ENCODE results near the gene ENTHD1. TPM values are rescaled to one million over a fixed set of nuclear protein-coding genes. Genes with fewer than 3 reads are reported as not detected.

The ENTHD1 gene
- total RNA-seq, 3 donors from 2014 or later: not detected

GRCh38 chr22:39703091-39703490, 190.5 kb downstream of the ENTHD1 start:
- no peaks in the 10 kb centered on the region for H3K36me3 ChIP-seq (ENCODE audit: low read depth)
- ATAC-seq (no peak), DNase-seq (no peak)
- no peaks in the 10 kb centered on the region for H3K4me1 ChIP-seq (ENCODE audit: low read depth)
- H3K9me3 ChIP-seq: no peaks in the 10 kb centered on the region
- intact Hi-C loops (cut with DNase I, micrococcal nuclease): no loop called here
- TF ChIP-seq CTCF (IDR thresholded peaks at IDR 0.05): no peak
- no peak overlapping the region for H3K4me3 ChIP-seq

- no peak overlapping the region for H3K4me3 ChIP-seq
- H3K9me3 ChIP-seq: no peaks in the 10 kb centered on the region
- no peaks in the 10 kb centered on the region for H3K4me1 ChIP-seq (ENCODE audit: low read depth)
- DNase-seq (no peak), ATAC-seq (no peak)
- intact Hi-C loops (cut with DNase I, micrococcal nuclease): no loop called here
- no peak for TF ChIP-seq CTCF (IDR thresholded peaks at IDR 0.05)
- no peaks in the 10 kb centered on the region for H3K36me3 ChIP-seq (ENCODE audit: low read depth)
These were observed 193.0 kb downstream of the ENTHD1 start for GRCh38 chr22:39700565-39700964.

DNA sequence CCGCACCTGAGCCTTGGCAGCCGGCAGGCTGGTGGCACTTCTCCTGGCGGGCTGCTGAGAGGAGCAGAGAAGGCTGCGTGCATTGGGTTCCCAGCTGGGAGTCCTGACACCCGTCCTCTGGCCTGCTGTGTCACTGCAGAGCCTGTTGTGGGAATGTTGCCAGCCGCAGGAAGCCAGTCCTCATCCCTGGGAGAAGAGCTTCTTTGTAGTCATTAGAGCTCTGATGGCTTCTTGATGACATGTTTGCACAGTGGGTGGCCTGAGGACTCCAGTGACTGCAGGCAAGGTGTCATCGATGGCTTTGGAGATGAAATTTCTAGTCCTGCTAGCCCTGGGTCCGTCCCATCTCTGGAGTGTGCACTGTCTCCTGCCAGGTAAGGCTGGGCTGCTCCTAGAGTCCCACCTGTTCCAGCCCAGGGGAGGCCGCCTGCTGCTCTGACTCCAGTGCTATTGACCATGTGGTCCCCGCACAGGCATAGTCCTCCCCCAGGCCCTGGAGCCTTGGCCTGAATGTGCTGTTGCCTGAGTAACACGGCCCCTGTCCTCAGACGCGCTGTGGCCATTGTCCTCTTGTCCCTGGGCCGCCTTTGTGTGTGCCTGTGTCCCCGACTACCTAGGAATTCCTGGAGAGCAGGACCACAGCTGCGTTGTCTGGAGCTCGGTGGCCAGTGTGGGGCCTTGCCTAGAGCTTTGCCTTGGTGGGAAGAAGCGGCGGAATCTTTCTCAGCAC, 193.8 kb downstream of the ENTHD1 start:
- no peak for TF ChIP-seq CTCF (IDR thresholded peaks at IDR 0.05)
- ATAC-seq: no peak
- no peak for DNase-seq

GRCh38 chr22:39697790-39698430, 195.7 kb downstream of the ENTHD1 start:
- Histone ChIP-seq H3K4me3 (no peak overlapping the region), H3K9me3 (no peaks in the 10 kb centered on the region), H3K36me3 (ENCODE audit: low read depth) (no peaks in the 10 kb centered on the region), H3K4me1 (ENCODE audit: low read depth) (no peaks in the 10 kb centered on the region)
- intact Hi-C loops (cut with DNase I, micrococcal nuclease): no loop called here
- DNase-seq (no peak), ATAC-seq (no peak)
- no peak for TF ChIP-seq CTCF (IDR thresholded peaks at IDR 0.05)

More for the DNA sequence above, 193.8 kb downstream of the ENTHD1 start:
- intact Hi-C loops (cut with DNase I, micrococcal nuclease): no loop called here
- H3K4me3 ChIP-seq: no peak overlapping the region
- H3K36me3 ChIP-seq (ENCODE audit: low read depth): no peaks in the 10 kb centered on the region
- H3K9me3 ChIP-seq: no peaks in the 10 kb centered on the region
- no peaks in the 10 kb centered on the region for H3K4me1 ChIP-seq (ENCODE audit: low read depth)

GRCh38 chr22:39693943-39694500, 199.5 kb downstream of the ENTHD1 start:
- ATAC-seq (peak; percentile 9), DNase-seq (no peak)
- intact Hi-C loops (cut with DNase I, micrococcal nuclease): no loop called here
- Histone ChIP-seq H3K4me1 (ENCODE audit: low read depth) (no peaks in the 10 kb centered on the region), H3K36me3 (ENCODE audit: low read depth) (no peaks in the 10 kb centered on the region), H3K9me3 (no peaks in the 10 kb centered on the region), H3K4me3 (no peak overlapping the region)
- TF ChIP-seq CTCF (IDR thresholded peaks at IDR 0.05): no peak

Other genes starting within 250 kb of the ENTHD1 start
- gene GRAP2, start 7.3 kb upstream of the ENTHD1 start, total RNA-seq: 1 to 10 TPM; 3.4 to 5.5 (median 4.2) TPM
- gene TMA7B, start 66.6 kb upstream of the ENTHD1 start, total RNA-seq: under 1 TPM; 0.22 to 0.51 (median 0.23) TPM
- 10 to 100 TPM; 15.8 to 48.0 (median 35.0) TPM for gene FAM83F, start 101.2 kb upstream of the ENTHD1 start, total RNA-seq

All from mucosa of descending colon (tissue), 3 donors.